GM13977 (cell line): ENCODE data around the gene USF2.

Experiments
- DNase-seq: peaks from one replicate; pipeline ENCODE4 v3.0.0; 2012; ENCODE audit warnings: low spot score
- CTCF ChIP-seq: IDR thresholded peaks from 2 replicates; pipeline ENCODE4 v1.5.1; 2012; ENCODE audit warnings: mild to moderate bottlenecking, control low read depth; ENCODE audit not compliant: insufficient read depth; ENCODE audit errors: extremely low read depth, missing control alignments
- in situ Hi-C: fragments of 300-500 bp; cut with MboI; formaldehyde crosslinking; loops from one replicate; pipeline ENCODE4 v1.12.0; 2022; ENCODE audit warnings: low sequenced_read_pairs, low pct_unique_long_range_greater_than_20kb, mixed read lengths, inconsistent platforms; ENCODE audit not compliant: unreplicated experiment

USF2 gene

GRCh38 chr19:35223862-35224505, 44.8 kb upstream of the USF2 start:
- in situ Hi-C loops, result no loop called here
- no peak for TF ChIP-seq CTCF
- DNase-seq, result no peak

- in situ Hi-C loops, result no loop called here
- TF ChIP-seq CTCF, result no peak
- no peak for DNase-seq
Measured at GRCh38 chr19:35224681-35225571, 43.8 kb upstream of the USF2 start.

GRCh38 chr19:35225951-35226350, 42.8 kb upstream of the USF2 start:
- no peak for DNase-seq
- in situ Hi-C loops, result no loop called here
- TF ChIP-seq CTCF, result no peak

- no peak for TF ChIP-seq CTCF
- DNase-seq, result no peak
- in situ Hi-C loops, result no loop called here
Measured at GRCh38 chr19:35226748-35227147, 42.0 kb upstream of the USF2 start.

GRCh38 chr19:35228177-35228930, 40.4 kb upstream of the USF2 start, which contains the start of gene FAM187B:
Gene FAM187B, minus strand, starts transcription at chr19:35228739. Its CDS starts 59 bp downstream, at chr19:35228680.
- DNase-seq, result no peak
- TF ChIP-seq CTCF, result no peak
- in situ Hi-C loops, result no loop called here

- DNase-seq, result no peak
- in situ Hi-C loops, result no loop called here
- no peak for TF ChIP-seq CTCF
Measured at GRCh38 chr19:35229601-35230000, 39.2 kb upstream of the USF2 start.
